GM12874 (cell line): ENCODE measurements around the gene GABRB1.

Source experiments
- TF ChIP-seq, protein P1 (sequence below): IDR thresholded peaks from 2 replicates; pipeline ENCODE4 v1.5.1; 2011; ENCODE audit warnings: low read depth, mild to moderate bottlenecking, control low read depth, low read length, moderate library complexity; ENCODE audit not compliant: insufficient read depth

Gene GABRB1

DNA sequence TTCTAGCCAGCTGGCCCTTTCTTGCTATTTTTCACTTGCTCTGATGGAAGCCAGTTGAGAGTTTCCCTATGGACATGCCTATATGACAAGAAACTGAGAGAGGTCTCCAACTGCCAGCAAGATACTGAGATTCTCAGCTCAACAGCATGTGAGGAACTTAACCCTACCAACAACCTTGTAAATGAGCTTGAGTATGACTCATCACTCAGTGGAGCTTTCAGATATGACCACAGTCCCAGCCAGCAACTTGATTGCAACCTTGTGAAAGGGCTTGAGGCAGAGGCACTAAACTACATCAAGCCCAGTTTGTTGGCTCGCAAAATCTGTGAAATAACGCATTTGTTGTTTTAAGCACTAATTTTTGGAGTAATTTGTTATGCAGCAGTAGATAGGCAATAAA is 256.4 kb downstream of the GABRB1 start:
- TF ChIP-seq, protein P1, sequence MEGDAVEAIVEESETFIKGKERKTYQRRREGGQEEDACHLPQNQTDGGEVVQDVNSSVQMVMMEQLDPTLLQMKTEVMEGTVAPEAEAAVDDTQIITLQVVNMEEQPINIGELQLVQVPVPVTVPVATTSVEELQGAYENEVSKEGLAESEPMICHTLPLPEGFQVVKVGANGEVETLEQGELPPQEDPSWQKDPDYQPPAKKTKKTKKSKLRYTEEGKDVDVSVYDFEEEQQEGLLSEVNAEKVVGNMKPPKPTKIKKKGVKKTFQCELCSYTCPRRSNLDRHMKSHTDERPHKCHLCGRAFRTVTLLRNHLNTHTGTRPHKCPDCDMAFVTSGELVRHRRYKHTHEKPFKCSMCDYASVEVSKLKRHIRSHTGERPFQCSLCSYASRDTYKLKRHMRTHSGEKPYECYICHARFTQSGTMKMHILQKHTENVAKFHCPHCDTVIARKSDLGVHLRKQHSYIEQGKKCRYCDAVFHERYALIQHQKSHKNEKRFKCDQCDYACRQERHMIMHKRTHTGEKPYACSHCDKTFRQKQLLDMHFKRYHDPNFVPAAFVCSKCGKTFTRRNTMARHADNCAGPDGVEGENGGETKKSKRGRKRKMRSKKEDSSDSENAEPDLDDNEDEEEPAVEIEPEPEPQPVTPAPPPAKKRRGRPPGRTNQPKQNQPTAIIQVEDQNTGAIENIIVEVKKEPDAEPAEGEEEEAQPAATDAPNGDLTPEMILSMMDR, result no peak

DNA sequence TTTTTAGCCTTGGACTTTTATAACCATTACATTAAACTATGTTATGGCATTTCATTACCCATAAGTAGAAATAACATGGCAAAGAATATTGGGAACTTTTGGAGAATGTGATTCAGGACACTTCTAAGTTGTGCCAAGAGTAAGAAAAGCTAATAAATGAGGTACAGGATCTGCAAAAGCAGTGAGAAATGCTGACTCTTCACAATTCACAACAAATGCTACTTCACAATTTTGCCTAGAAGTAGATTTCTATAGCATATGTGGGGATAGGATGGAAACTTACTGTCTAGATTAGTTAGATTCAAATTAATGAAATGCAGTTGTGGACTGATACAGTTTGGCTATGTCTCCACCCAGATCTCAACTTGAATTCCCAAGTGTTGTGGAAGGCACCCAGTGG is 258.4 kb downstream of the GABRB1 start:
- TF ChIP-seq, protein P1, result no peak

DNA sequence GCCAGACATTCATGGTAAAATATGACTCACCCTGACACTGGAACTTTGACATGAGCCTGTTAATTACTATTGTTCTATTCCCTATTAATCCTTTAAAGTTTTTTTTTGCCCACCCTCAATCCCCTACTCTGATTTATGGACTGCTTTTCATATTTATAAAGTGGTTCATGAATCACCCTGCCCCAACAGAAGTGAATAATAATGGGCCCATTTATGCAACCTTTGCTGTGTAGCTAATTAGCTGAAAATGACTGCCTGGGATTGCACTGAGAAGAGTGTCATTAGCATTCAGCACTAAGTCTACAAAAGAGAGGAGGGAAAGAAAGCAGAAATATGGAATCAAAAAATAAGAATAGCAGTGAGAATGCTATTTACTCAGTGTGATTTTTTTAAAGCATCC is 277.8 kb downstream of the GABRB1 start:
- TF ChIP-seq, protein P1, result no peak

DNA sequence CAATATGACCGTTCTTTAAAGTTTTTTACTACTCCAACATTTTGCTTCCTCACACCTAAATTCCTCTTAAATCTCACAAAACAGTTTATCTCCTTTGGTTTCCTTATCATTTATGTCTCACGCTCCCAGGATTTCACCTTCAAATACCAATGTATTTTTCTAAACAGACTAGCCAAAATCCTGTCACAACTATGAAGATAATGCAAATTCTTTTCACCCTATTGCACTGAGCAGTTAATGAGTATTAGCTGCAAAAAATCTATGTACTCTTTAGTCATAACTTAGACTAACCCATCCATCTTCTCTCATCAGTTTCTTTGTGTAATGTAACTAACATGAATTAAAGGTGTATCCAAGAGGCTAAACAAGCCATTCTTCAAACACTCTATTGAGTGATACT is 280.8 kb downstream of the GABRB1 start:
- TF ChIP-seq, protein P1, result no peak

DNA sequence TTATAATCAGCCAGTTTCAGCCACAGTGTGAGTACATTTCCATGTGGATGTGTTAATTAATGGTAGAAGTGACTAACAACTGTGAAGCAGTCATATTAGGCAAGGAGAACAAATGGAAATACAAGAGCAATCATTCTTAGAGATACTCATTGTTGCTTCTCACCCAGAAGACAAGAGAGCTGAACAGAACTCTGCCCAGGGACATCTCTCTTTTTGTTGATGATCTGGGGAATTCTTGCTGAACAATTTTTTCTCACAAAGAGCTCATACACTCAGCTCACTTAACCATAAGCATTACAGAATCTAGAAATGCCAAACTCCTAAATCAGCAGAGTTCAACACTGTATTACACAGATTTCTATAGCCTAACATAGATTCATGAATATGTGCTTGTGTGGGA is 282.0 kb downstream of the GABRB1 start:
- TF ChIP-seq, protein P1, result no peak

DNA sequence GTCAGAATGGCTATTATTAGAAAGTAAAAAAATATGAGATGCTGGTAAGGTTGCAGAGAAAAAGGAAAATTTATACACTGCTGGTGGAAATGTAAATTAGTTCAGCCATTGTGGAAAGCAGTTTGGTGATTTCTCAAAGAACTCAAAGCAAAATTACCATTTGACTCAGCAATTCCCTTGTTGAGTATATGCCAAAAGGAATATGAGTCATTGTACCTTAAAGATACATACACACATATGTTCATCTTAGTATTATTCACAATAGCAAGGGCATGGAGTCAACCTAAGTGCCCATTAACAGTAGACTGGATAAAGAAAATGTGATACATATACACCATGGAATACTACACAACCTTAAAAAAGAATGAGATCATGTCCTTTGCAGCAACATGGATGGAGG is 284.0 kb downstream of the GABRB1 start:
- TF ChIP-seq, protein P1, result no peak

DNA sequence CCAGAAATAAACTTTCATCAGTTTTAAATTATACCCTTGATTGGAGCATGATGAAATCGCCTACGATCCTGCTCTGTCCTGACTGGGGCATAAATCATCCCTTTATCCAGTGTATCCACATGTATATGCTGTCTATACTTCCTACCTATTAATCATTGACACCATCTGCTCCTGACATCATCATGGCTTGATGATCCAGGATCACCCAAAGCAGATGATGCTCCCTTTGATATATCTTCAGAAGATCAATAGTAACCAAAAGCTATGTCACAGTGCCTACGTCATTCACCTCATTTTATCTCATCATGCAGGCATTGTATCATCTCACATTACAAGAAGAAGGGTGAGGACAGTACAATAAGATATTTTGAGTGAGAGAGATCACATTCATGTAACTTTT is 294.7 kb downstream of the GABRB1 start:
- TF ChIP-seq, protein P1, result no peak

DNA sequence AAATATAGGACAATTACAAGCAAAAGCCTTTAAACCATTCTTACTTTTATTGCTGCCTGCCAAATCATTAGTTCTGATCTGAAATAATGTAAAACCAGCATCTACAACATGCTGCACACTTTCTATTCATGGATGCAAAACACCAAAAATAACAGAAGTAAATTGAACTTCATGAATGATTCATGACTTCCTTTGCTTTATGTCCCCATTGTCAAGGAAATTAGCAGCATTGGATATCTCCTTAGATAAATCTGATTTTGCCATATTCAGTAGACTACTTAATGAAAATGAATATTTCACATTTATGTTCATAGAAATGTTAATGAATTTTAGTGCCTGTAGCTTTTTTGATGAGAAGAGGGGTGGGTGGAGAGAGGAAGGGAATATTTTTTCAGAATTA is 299.5 kb downstream of the GABRB1 start:
- TF ChIP-seq, protein P1, result no peak
